ENCODE results near the gene FCER2. TPM values are rescaled to one million over a fixed set of nuclear protein-coding genes. Genes with fewer than 3 reads are reported as not detected.

FCER2 gene
- total RNA-seq, 1 donor: 2.7 TPM

GRCh38 chr19:7679771-7680605 lies 21.9 kb downstream of the FCER2 start:
- no peak for DNase-seq (ENCODE audit: low read depth in 2 of 3, low spot score in 2 of 3)

GRCh38 chr19:7678971-7679751 lies 22.8 kb downstream of the FCER2 start:
- peak; percentile 41 to 76 (median 74) for DNase-seq (ENCODE audit: low read depth in 2 of 3, low spot score in 2 of 3)

- DNase-seq (ENCODE audit: low read depth in 2 of 3, low spot score in 2 of 3): no peak
Measured at GRCh38 chr19:7677669-7678311, 24.1 kb downstream of the FCER2 start.

- no peak for DNase-seq (ENCODE audit: low read depth in 2 of 3, low spot score in 2 of 3)
Measured at GRCh38 chr19:7676854-7677253, 25.1 kb downstream of the FCER2 start, which contains the start of gene MCEMP1. Gene MCEMP1 (plus strand): TSS chr19:7677090. CDS start chr19:7677121, 31 bp downstream.

DNA sequence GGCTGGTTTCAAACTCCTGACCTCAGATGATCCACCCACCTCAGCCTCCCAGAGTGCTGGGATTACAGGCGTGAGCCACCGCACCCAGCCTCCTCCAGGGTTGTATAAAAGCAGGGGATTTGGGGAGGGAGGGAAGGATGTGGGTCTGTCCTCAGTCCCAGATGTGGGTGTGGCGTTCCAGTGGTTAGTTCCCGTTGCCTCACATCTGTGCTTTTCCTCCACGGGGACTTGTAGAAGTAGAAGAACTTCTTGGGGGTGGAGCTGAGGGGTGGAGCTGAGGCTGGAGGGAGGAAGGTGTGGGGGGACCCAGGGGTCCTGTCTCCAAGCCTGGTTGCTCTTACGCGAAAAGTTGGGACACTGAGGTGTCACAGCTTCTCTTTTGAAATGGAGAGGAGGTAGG lies 25.6 kb downstream of the FCER2 start:
- peak in 1 of 3 donors; percentile 27 for DNase-seq (ENCODE audit: low read depth in 2 of 3, low spot score in 2 of 3)

GRCh38 chr19:7674010-7675005 lies 27.6 kb downstream of the FCER2 start:
- peak in 2 of 3 donors; percentile 50 to 55 for DNase-seq (ENCODE audit: low read depth in 2 of 3, low spot score in 2 of 3)

DNA sequence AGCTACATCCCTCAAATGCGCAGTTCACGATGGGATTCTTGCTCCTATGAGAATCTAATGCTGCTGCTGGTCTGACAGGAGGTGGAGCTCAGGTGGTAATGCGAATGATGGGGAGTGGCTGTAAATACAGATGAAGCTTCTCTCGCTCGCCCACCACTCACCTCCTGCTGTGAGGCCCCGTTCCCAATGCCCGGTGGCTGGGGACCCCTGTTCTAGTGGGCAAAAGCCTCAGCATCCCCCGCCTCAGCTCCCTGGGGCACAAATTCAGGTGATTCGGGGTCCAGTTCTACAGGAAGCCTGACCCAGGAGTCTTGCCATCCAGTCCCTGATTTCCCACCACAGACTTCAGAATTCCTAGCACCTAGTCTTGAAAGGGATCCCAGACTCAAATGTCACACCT lies 29.4 kb downstream of the FCER2 start:
- DNase-seq (ENCODE audit: low read depth in 2 of 3, low spot score in 2 of 3): no peak

DNA sequence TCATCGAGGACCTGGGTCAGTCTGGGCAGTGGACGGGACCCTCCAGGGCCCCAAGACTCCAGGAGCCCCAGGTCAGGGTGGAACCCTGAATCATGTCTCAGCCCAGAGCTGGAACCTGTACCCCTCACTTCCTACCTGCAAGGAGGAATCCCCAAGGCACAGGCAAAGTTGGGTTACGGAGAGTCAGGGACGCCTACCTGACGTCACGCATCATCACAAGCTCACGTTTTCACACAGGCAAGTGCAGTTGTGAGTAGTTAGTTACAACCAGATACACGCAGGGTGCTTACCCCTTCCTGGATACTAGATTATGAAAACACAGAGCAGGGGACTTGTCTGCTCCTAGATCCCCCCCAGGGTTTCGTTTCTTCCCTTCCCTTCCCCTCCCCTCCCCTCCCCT lies 31.1 kb downstream of the FCER2 start:
- DNase-seq (ENCODE audit: low read depth in 2 of 3, low spot score in 2 of 3): no peak

DNA sequence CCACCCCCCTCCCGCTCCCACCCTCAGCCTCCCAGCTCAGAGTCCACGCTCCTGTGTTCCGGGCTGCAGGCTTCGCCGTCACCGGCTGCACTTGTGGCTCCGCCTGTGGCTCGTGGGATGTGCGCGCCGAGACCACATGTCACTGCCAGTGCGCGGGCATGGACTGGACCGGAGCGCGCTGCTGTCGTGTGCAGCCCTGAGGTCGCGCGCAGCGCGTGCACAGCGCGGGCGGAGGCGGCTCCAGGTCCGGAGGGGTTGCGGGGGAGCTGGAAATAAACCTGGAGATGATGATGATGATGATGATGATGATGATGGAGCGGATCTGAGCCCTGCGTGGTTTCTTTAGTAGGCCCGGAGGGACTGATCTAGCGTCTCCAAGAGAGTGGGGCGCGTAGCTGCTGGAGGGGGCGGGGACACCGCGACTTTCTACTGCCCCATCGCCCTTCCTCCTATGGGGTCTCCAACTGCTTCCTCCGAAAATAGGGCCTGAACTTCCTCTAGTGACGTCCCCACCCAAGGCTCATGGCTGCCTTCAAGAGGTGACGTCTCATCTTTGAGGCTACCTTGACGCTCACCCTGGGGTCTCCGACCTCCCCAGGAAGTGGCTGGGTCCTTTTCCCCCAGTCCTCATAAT lies 31.7 kb downstream of the FCER2 start:
- DNase-seq (ENCODE audit: low read depth in 2 of 3, low spot score in 2 of 3): peak in 2 of 3 donors; percentile 50 to 64

GRCh38 chr19:7669641-7670040 lies 32.3 kb downstream of the FCER2 start:
- DNase-seq (ENCODE audit: low read depth in 2 of 3, low spot score in 2 of 3): no peak

GRCh38 chr19:7668842-7669241 lies 33.1 kb downstream of the FCER2 start, which contains the start of gene RETN:
Gene RETN (plus strand): TSS chr19:7669049. CDS start chr19:7669327, 278 bp downstream.
- DNase-seq (ENCODE audit: low read depth in 2 of 3, low spot score in 2 of 3): no peak

DNA sequence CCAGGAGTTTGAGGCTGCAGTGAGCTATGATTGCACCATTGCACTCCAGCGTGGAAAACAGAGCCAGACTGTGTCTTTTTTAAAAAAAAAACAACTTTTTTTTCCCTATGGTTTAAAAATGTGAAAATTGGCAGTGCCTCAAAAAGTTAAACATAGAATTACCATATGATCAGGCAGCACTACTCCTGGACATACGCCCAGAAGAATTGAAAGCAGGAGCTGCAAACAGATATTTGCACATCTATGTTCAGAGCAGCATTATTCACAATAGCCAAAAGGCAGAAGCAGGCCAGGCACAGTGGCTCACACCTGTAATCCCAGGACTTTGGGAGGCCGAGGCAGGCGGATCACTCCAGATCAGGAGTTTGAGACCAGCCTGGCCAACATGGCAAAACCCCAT lies 36.9 kb downstream of the FCER2 start:
- no peak for DNase-seq (ENCODE audit: low read depth in 2 of 3, low spot score in 2 of 3)

DNA sequence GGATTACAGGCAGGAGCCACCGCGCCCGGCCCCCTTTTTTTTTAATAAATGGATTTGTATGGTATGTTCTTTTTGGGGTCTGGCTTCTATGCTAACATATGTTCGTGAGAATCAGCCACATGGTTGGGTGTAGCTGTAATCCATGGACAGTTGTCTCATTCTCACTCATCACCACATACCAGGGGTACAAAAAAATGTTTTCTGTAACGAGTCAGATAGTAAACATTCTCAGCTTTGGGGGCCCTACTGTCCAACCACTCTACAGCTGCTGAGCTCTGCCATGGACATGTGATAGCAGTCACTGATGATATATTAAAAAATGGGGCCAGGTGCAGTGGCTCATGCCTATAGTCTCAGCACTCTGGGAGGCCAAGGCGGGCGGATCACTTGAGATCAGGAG lies 38.2 kb downstream of the FCER2 start:
- DNase-seq (ENCODE audit: low read depth in 2 of 3, low spot score in 2 of 3): no peak

GRCh38 chr19:7662657-7663056 lies 39.3 kb downstream of the FCER2 start:
- DNase-seq (ENCODE audit: low read depth in 2 of 3, low spot score in 2 of 3): no peak

DNA sequence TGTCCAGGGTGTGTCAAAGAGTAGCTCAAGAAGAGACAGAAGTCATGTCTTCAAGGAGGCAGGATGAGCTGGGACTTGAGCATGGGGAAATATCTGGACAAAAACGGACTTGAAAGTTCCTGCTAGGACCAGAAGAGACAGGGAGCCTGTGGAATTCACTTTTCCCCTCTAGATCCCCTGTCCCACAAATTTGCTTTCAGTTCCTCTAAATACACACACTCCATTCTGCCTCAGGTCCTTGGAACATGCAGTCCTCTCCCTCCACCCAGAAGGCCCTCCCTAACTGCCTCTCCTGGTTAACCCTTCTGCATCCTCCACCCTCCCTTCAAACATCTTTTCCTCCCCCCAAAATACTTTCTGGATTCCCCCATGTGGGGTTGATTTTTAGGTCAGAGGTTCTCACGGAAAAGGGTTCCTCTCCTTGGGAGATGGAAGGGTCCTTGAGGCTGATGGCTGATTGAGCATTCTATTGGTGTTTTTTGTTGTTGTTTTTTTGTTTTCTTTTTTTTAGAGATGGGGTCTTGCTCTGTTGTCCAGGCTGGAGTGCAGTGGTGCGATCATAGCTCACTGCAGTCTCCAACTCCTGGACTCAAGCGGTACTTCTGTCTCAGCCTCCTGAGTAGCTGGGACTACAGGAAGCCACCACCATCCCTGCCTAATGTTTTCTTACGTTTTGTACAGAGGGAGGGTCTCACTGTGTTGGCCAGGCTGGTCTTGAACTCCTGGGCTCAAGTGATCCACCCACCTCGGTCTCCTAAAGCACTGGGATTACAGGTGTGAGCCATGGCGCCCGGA lies 40.0 kb downstream of the FCER2 start:
- DNase-seq (ENCODE audit: low read depth in 2 of 3, low spot score in 2 of 3): no peak

DNA sequence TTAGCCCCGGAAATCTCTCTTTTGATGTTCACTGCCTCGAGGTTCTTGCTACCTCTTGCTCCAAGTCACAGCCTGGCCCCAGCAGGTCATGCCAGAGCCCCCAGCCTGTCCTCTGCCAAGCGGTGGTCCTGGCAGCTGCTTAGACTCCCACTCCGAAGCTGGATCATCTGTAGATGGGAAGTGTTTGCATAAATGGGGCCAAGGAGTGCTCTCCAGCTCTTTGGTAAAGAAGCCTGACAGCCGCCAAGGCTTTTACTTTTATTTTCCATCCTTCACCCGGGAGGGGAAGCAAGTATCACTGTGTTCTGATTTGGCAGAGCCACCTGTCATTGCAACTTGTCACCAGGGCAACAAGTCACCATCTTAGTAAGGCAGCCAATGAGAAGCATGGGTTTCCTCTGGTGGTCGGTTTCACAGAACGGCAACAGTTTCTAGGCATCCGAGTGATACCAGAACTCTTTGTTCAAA lies 43.7 kb downstream of the FCER2 start:
- peak in 2 of 3 donors; percentile 57 to 82 for DNase-seq (ENCODE audit: low read depth in 2 of 3, low spot score in 2 of 3)

- DNase-seq (ENCODE audit: low read depth in 2 of 3, low spot score in 2 of 3): peak in 2 of 3 donors; percentile 54 to 64
Measured at GRCh38 chr19:7657131-7657751, 44.7 kb downstream of the FCER2 start.

DNA sequence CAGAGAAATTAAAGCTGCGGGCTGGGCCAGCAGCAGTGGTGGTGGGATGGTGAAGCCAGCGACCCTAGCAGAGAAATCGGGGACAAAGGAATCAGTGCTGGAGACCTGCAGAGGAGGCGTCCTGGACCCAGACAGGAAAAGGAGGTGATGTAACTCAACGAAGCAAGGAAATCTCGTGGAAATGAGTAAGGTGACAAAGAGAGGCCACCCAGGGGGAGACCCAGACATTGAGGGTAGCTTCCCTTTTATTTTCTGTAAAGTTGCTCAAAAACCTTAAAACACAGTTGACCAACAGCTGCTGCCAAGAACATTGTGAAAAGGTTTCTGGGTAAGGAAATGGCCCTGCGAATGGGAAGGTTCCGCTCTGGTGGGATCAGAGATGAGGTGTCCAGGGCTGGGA lies 46.4 kb downstream of the FCER2 start:
- no peak for DNase-seq (ENCODE audit: low read depth in 2 of 3, low spot score in 2 of 3)

All from hematopoietic multipotent progenitor cell (in vitro differentiated cells).